H9 (cell line): ENCODE data around the gene DOCK1. TPM values are rescaled to one million over a fixed set of nuclear protein-coding genes. Genes with fewer than 3 reads are reported as not detected.

Experiments used
- DNase-seq: peaks from one replicate; pipeline ENCODE4 v3.0.0-alpha.2; 2017
- H2AFZ ChIP-seq: one replicate; pipeline ENCODE4 v1.6.1; 2013; ENCODE audit warnings: mild to moderate bottlenecking, low read length, control low read depth, moderate library complexity
- H2AK5ac ChIP-seq: 2 replicates; pipeline ENCODE4 v1.6.1; 2013; ENCODE audit warnings: low read length, control low read depth, mixed read lengths; ENCODE audit not compliant: insufficient read length
- H2BK120ac ChIP-seq: one replicate; pipeline ENCODE4 v1.6.1; 2013; ENCODE audit warnings: low read depth, mild to moderate bottlenecking, low read length, control low read depth, inconsistent platforms; ENCODE audit not compliant: poor library complexity, severe bottlenecking
- H2BK12ac ChIP-seq: 2 replicates; pipeline ENCODE4 v1.6.1; 2013; ENCODE audit warnings: low read length, control low read depth, mixed read lengths, low read depth; ENCODE audit not compliant: insufficient read length
- H2BK15ac ChIP-seq: 2 replicates; pipeline ENCODE4 v1.6.1; 2013; ENCODE audit warnings: low read depth, low read length, control low read depth
- H2BK20ac ChIP-seq: one replicate; pipeline ENCODE4 v1.6.1; 2013; ENCODE audit warnings: low read depth, mild to moderate bottlenecking, low read length, control low read depth, inconsistent platforms; ENCODE audit not compliant: poor library complexity, severe bottlenecking
- H2BK5ac ChIP-seq: 2 replicates; pipeline ENCODE4 v1.6.1; 2013; ENCODE audit warnings: low read length, control low read depth, mixed read lengths; ENCODE audit not compliant: insufficient read length
- H3K14ac ChIP-seq: 2 replicates; pipeline ENCODE4 v1.6.1; 2013; ENCODE audit warnings: low read length, control low read depth; ENCODE audit not compliant: insufficient read depth
- H3K18ac ChIP-seq: 2 replicates; pipeline ENCODE4 v1.6.1; 2013; ENCODE audit warnings: low read depth, mild to moderate bottlenecking, mixed read lengths, low read length, control low read depth; ENCODE audit not compliant: insufficient read length
- H3K23ac ChIP-seq: 2 replicates; pipeline ENCODE4 v1.6.1; 2013; ENCODE audit warnings: low read length, control low read depth, mixed read lengths, low read depth; ENCODE audit not compliant: insufficient read length
- H3K23me2 ChIP-seq: 2 replicates; pipeline ENCODE4 v1.6.1; 2013; ENCODE audit warnings: low read depth, mild to moderate bottlenecking, mixed read lengths, low read length, control low read depth; ENCODE audit not compliant: insufficient read length, poor library complexity, severe bottlenecking
- H3K27ac ChIP-seq: 2 replicates; pipeline ENCODE4 v1.5.1; 2013; ENCODE audit warnings: low read length, control low read depth, mixed read lengths, low read depth; ENCODE audit not compliant: insufficient read length
- H3K27me3 ChIP-seq: 2 replicates; pipeline ENCODE4 v1.6.1; 2013; ENCODE audit warnings: low read length, control low read depth, inconsistent platforms; ENCODE audit not compliant: insufficient read depth
- H3K4ac ChIP-seq: 2 replicates; pipeline ENCODE4 v1.6.1; 2013; ENCODE audit warnings: low read depth, mild to moderate bottlenecking, control low read depth, inconsistent platforms, low read length, moderate library complexity
- H3K4me1 ChIP-seq: 2 replicates; pipeline ENCODE4 v1.6.1; 2013; ENCODE audit warnings: low read length, control low read depth, inconsistent platforms; ENCODE audit not compliant: insufficient read depth
- H3K4me2 ChIP-seq: 2 replicates; pipeline ENCODE4 v1.6.1; 2013; ENCODE audit warnings: low read length, control low read depth, mixed read lengths; ENCODE audit not compliant: insufficient read length, insufficient read depth
- H3K56ac ChIP-seq: 2 replicates; pipeline ENCODE4 v1.6.1; 2013; ENCODE audit warnings: low read depth, mild to moderate bottlenecking, mixed read lengths, low read length, control low read depth; ENCODE audit not compliant: insufficient read length
- H3K79me1 ChIP-seq: 2 replicates; pipeline ENCODE4 v1.6.1; 2013; ENCODE audit warnings: low read depth, mild to moderate bottlenecking, moderate library complexity, low read length, control low read depth, inconsistent platforms; ENCODE audit not compliant: insufficient read depth, poor library complexity, severe bottlenecking
- H3K79me2 ChIP-seq: 2 replicates; pipeline ENCODE4 v1.6.1; 2013; ENCODE audit warnings: low read length, control low read depth, inconsistent platforms; ENCODE audit not compliant: insufficient read depth
- H3K9ac ChIP-seq: 2 replicates; pipeline ENCODE4 v1.6.1; 2013; ENCODE audit warnings: low read length, control low read depth, mixed read lengths; ENCODE audit not compliant: insufficient read length; ENCODE audit errors: extremely low read depth
- H3K9me3 ChIP-seq: one replicate; pipeline ENCODE4 v1.6.1; 2013; ENCODE audit warnings: low read depth, low read length, inconsistent platforms; ENCODE audit not compliant: control insufficient read depth
- H3T11ph ChIP-seq: one replicate; pipeline ENCODE4 v1.6.1; 2013; ENCODE audit warnings: mild to moderate bottlenecking, low read length, control low read depth, inconsistent platforms
- H4K20me1 ChIP-seq: one replicate; pipeline ENCODE4 v1.6.1; 2013; ENCODE audit not compliant: control insufficient read depth, insufficient read length, insufficient read depth
- H4K5ac ChIP-seq: 2 replicates; pipeline ENCODE4 v1.6.1; 2013; ENCODE audit warnings: low read depth, mild to moderate bottlenecking, mixed read lengths, low read length, control low read depth; ENCODE audit not compliant: insufficient read length
- H4K8ac ChIP-seq: replicated peaks from 2 replicates; pipeline ENCODE4 v1.6.1; 2013; ENCODE audit warnings: low read length, control low read depth, mixed read lengths, low read depth; ENCODE audit not compliant: insufficient read length
- H4K91ac ChIP-seq: 2 replicates; pipeline ENCODE4 v1.6.1; 2013; ENCODE audit warnings: low read depth, mild to moderate bottlenecking, moderate library complexity, mixed read lengths, low read length, control low read depth; ENCODE audit not compliant: insufficient read length
- H3K27ac Mint-ChIP-seq, 3 experiments: 2 replicates in 2 of 3; 3 replicates in 1 of 3; pipeline ENCODE4 v1.8.0; 2020 to 2021; ENCODE audit warnings: mixed read lengths in 3 of 3, mild to moderate bottlenecking in 1 of 3, moderate library complexity in 1 of 3
- H3K27me3 Mint-ChIP-seq: 2 replicates; pipeline ENCODE4 v1.8.0; 2021; ENCODE audit warnings: low read depth, mild to moderate bottlenecking, moderate library complexity, mixed read lengths
- H3K36me3 Mint-ChIP-seq, 3 experiments: 2 replicates in 2 of 3; 3 replicates in 1 of 3; pipeline ENCODE4 v1.8.0; 2020 to 2021; ENCODE audit warnings: low read depth in 3 of 3, mixed read lengths in 3 of 3; ENCODE audit not compliant: insufficient read depth in 1 of 3
- H3K4me1 Mint-ChIP-seq, 2 experiments: 2 replicates each; pipeline ENCODE4 v1.8.0; 2020; ENCODE audit warnings: mixed read lengths in 2 of 2
- H3K4me3 Mint-ChIP-seq, 2 experiments: 2 replicates in 1 of 2; 3 replicates in 1 of 2; pipeline ENCODE4 v1.8.0; 2020 to 2021; ENCODE audit warnings: mild to moderate bottlenecking in 2 of 2, mixed read lengths in 2 of 2, moderate library complexity in 1 of 2
- H3K9me3 Mint-ChIP-seq, 2 experiments: 2 replicates in 1 of 2; 3 replicates in 1 of 2; pipeline ENCODE4 v1.8.0; 2020; ENCODE audit warnings: mild to moderate bottlenecking in 2 of 2, mixed read lengths in 2 of 2, moderate library complexity in 1 of 2
- WGBS: extraction: QIAGEN DNeasy Blood & Tissue Kit; methylation state at CpG from one replicate; pipeline ENCODE4 v1.1.7; 2013; ENCODE audit warnings: missing lambda C conversion rate, low lambda C conversion rate, mixed read lengths; ENCODE audit not compliant: insufficient read length; ENCODE audit errors: extremely low coverage; 5-methylcytosine and 5-hydroxymethylcytosine counted together
- total RNA-seq: library from RNA; stranded (reverse); gene quantifications from 2 replicates; pipeline ENCODE4 v1.2.1, GENCODE V29; 2021
- TF ChIP-seq, protein P1 (sequence below): fragments of 200-600 bp; sonication (generic); conservative IDR thresholded peaks from 3 replicates; pipeline ENCODE4 v1.8.0; 2021; ENCODE audit warnings: antibody characterized with exemption, mild to moderate bottlenecking

Gene DOCK1
- total RNA-seq, 1 experiment from 2014 or later: 57.0 TPM

- Histone ChIP-seq H4K8ac (no peak overlapping the region), H2BK15ac (no peak overlapping the region), H3K27ac (no peak overlapping the region), H4K5ac (no peak overlapping the region), H3K14ac (no peak overlapping the region), H3K4me2 (no peak overlapping the region), H3K18ac (no peak overlapping the region), H2AK5ac (no peak overlapping the region), H2BK5ac (no peak overlapping the region), H3K4ac (no peak overlapping the region), H3K9me3 (no peaks in the 10 kb centered on the region), H3K56ac (no peak overlapping the region), H3T11ph (no peak overlapping the region), H3K23me2 (no peaks in the 10 kb centered on the region), H2AFZ (no peak overlapping the region), H3K23ac (no peak overlapping the region), H3K4me1 (peaks cover 2% of the 10 kb centered on the region; the same call in 1 of the 2 replicates), H2BK120ac (no peak overlapping the region), H4K20me1 (no peaks in the 10 kb centered on the region), H2BK20ac (no peak overlapping the region), H4K91ac (no peak overlapping the region), H3K9ac (no peak overlapping the region), H3K79me2 (no peaks in the 10 kb centered on the region), H3K27me3 (no peaks in the 10 kb centered on the region), H3K79me1 (no peaks in the 10 kb centered on the region), H2BK12ac (no peak overlapping the region)
- H3K36me3 Mint-ChIP-seq: no peaks in the 10 kb centered on the region; a peak in 1 of 7 replicates
- H3K4me1 Mint-ChIP-seq: peaks cover 8 to 13% of the 10 kb centered on the region in 2 experiments
- TF ChIP-seq, protein P1, sequence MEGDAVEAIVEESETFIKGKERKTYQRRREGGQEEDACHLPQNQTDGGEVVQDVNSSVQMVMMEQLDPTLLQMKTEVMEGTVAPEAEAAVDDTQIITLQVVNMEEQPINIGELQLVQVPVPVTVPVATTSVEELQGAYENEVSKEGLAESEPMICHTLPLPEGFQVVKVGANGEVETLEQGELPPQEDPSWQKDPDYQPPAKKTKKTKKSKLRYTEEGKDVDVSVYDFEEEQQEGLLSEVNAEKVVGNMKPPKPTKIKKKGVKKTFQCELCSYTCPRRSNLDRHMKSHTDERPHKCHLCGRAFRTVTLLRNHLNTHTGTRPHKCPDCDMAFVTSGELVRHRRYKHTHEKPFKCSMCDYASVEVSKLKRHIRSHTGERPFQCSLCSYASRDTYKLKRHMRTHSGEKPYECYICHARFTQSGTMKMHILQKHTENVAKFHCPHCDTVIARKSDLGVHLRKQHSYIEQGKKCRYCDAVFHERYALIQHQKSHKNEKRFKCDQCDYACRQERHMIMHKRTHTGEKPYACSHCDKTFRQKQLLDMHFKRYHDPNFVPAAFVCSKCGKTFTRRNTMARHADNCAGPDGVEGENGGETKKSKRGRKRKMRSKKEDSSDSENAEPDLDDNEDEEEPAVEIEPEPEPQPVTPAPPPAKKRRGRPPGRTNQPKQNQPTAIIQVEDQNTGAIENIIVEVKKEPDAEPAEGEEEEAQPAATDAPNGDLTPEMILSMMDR: no peak
- H3K4me3 Mint-ChIP-seq: no peak overlapping the region
- no peak overlapping the region for H3K27ac Mint-ChIP-seq
- no peak for DNase-seq
- no peaks in the 10 kb centered on the region for H3K27me3 Mint-ChIP-seq
- WGBS: no CpG with 5 or more reads among the region's 2 CpGs
- H3K9me3 Mint-ChIP-seq: no peaks in the 10 kb centered on the region
Measured at GRCh38 chr10:127303105-127303504, 397.9 kb downstream of the DOCK1 start.
